ENCODE data around the gene ASIC4.

ASIC4 gene

DNA sequence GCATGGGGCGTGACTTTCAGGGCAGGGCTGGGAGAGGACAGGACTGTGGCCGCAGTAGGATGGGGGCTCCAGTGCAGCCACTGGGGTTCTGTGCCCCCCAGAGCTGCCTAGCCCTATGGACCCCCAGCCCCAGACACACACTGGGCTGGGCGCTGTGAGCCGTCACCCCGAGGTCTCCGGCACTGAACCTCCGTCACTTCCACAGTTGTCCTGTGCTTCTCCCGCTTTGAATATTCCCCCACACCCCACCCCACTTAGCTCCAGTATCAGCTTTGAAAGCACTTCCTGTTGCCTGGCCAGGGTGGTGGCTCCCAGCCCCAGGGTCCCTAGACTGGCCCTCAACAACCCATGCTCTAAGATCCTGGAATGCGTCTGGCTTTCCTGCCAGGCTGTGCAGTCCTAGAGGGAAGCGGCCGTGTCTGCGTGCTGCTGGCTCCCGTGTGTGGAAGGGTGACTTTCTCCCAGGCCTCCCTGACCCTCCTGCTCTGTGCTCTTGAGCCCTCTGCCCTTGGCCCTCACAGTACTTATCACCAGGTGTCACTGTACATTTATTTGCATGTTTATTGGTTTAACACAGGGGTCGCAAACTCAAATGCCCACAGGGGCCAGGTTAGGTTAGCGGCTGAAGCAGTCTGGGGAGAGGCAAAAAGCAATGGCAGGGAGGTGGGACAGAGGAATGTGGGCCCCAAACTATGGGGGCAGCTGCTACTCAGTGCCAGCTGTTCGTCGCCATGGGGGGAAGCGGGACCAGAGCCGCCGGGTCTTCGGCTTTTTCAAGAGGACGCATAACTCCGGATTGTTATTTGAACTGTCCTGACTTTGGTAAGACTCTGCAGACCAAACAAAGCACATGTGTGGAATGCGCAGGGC, 47.1 kb downstream of the ASIC4 start:
- peaks cover 47% of the 10 kb centered on the region for H3K4me1 ChIP-seq (ENCODE audit: insufficient read depth, low read length)
- H3K36me3 ChIP-seq (ENCODE audit: insufficient read depth, low read depth, low read length) = peaks cover 8% of the 10 kb centered on the region; the same call in 1 of the 2 replicates
- H3K4me3 ChIP-seq (ENCODE audit: low read length) = no peak overlapping the region
- no peaks in the 10 kb centered on the region for H3K27me3 ChIP-seq (ENCODE audit: insufficient read depth, low read length)
- H3K27ac ChIP-seq (ENCODE audit: low read length) = no peak overlapping the region
- H3K9me3 ChIP-seq (ENCODE audit: insufficient read depth, low read depth, low read length) = no peaks in the 10 kb centered on the region
- H3K9ac ChIP-seq (ENCODE audit: low read depth, low read length) = peak overlapping the region; percentile 45; the same call in 1 of the 2 replicates

DNA sequence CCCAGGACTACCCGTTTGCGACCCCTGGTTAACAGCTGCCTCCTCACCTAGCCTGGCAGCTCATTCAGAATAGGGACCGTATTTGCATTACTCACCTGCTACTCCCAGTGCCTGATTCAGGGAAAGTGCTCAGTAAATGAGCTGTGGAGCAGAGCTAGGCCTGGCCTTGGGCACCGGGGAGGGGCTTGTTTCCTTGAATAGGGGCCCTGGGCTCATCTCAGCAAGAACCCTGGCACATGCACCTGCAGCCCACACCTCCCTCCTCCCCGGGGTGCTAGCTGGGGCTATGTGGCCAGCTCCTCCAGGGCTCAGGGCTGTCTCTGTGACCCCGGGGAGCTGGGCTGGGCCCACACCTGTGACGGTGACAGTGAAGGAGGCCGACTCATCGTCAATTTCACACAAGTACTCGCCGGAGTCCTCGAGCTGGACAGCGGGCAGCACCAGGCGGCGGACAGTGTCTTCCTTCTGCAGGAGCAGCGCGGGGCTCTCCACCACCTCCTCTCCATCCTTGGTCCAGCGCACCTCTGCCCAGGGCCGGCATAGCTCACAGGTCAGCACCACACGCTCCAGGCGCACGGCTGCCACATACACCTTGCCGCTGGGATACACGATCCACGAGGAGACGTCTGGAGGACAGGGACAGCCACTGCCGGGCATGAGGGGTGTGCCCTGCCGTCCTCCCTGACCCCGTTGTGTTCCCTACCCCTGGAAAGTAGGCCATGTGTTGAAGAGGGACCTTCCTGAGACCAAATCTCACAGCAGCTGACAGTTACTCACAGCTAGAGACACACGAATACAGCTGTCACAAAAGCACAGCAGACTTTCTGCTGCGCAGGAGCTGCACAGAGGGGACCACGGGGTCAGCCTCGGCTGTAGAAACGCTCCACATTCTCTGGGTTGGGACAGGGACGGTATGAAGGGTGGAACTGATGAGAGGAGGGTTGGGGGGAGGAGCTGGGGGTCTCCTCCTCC, 48.1 kb downstream of the ASIC4 start:
- Histone ChIP-seq H3K27me3 (ENCODE audit: insufficient read depth, low read length) (no peaks in the 10 kb centered on the region), H3K27ac (ENCODE audit: low read length) (no peak overlapping the region)

DNA sequence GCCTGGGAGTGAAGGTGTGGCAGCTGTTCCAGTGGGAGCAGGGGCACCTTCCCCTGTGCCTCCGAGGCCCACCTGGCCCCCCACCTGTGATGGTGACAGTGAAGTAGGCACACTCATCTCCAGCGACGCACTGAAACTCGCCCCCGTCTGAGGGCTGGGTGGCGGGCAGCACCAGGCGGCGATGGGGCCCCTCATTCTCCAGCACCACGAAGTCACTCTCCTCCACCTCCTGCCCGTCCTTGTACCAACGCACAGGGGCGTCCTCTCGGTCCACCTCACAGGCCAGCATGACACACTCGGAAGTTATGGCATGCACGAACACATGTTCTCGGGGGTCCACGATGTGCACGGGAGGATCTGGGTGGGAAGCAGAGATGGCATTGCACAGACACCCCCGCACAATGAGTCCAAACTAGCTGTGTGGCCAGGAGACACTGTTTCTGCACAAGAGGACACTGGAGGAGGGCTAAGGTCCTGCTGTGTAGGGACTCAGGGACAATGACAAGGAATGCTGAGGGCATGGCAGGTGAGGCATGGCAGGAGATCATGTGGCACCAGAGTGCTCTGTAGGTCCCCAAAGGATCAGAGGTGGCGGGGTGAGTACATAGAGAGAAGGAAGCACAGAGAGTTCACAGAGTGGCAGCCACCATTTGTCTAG, 49.1 kb downstream of the ASIC4 start:
- peaks cover 17% of the 10 kb centered on the region; the same call in 1 of the 2 replicates for H3K36me3 ChIP-seq (ENCODE audit: insufficient read depth, low read depth, low read length)
- H3K9ac ChIP-seq (ENCODE audit: low read depth, low read length) = no peak overlapping the region
- H3K4me1 ChIP-seq (ENCODE audit: insufficient read depth, low read length) = peaks cover 50% of the 10 kb centered on the region
- H3K4me3 ChIP-seq (ENCODE audit: low read length) = no peak overlapping the region
- no peaks in the 10 kb centered on the region for H3K27me3 ChIP-seq (ENCODE audit: insufficient read depth, low read length)
- H3K27ac ChIP-seq (ENCODE audit: low read length) = no peak overlapping the region
- H3K9me3 ChIP-seq (ENCODE audit: insufficient read depth, low read depth, low read length) = no peaks in the 10 kb centered on the region

More for the DNA sequence above, 48.1 kb downstream of the ASIC4 start:
- H3K9ac ChIP-seq (ENCODE audit: low read depth, low read length) = peak overlapping the region; percentile 45; the same call in 1 of the 2 replicates
- no peak overlapping the region for H3K4me3 ChIP-seq (ENCODE audit: low read length)
- H3K36me3 ChIP-seq (ENCODE audit: insufficient read depth, low read depth, low read length) = peaks cover 13% of the 10 kb centered on the region; the same call in 1 of the 2 replicates
- H3K4me1 ChIP-seq (ENCODE audit: insufficient read depth, low read length) = peaks cover 50% of the 10 kb centered on the region
- H3K9me3 ChIP-seq (ENCODE audit: insufficient read depth, low read depth, low read length) = no peaks in the 10 kb centered on the region

DNA sequence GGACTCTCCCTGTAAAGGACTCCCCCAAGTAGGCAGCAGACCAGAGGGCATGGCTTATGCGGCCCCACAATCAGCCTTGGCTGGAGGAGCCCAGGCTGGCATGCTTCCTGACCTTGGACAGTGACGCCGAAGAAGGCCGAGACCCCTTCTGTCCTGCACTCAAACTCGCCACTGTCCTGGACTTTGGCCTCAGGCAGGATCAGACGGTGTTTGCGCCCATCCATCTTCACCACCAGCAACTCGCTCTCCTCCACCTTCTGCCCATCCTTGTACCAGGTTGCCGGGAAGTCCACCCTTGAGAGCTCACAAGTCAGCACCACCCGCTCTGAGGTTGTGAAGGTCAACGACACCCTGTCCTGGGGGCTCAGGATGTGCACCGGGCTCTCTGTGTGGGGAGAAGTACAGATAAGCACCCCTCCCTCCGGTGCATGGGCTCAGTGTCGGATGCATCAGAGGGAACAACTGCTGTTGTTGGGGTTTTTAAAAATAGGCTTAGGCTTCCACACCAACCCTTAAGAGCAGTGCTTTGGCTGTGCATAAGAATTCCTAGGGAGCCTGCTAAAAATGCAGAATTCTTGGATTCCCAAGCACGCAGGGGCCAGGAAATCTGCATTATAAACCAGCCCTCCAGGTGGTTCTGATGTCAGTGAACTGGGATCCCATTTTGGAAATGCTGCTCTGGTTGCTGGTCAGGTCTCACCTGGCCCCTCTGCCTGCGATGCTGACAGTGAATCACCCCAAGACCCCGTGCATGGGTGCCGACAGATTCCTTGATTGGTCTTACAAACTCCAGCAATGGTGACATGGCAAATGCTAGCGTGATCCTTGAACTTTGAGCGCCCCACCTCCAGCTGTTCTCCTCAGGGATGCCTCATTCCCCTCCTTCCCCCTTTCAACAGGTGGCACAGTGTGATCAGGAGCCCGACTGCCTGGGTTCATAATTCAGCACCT, 51.1 kb downstream of the ASIC4 start:
- H3K4me3 ChIP-seq (ENCODE audit: low read length) = peak overlapping the region; percentile 57
- no peaks in the 10 kb centered on the region for H3K9me3 ChIP-seq (ENCODE audit: insufficient read depth, low read depth, low read length)
- H3K36me3 ChIP-seq (ENCODE audit: insufficient read depth, low read depth, low read length) = peaks cover 24% of the 10 kb centered on the region; the same call in 1 of the 2 replicates
- H3K27me3 ChIP-seq (ENCODE audit: insufficient read depth, low read length) = peaks cover 14% of the 10 kb centered on the region
- H3K4me1 ChIP-seq (ENCODE audit: insufficient read depth, low read length) = peaks cover 43% of the 10 kb centered on the region
- H3K27ac ChIP-seq (ENCODE audit: low read length) = peak overlapping the region; percentile 97
- peak overlapping the region; percentile 81; the same call in 1 of the 2 replicates for H3K9ac ChIP-seq (ENCODE audit: low read depth, low read length)

DNA sequence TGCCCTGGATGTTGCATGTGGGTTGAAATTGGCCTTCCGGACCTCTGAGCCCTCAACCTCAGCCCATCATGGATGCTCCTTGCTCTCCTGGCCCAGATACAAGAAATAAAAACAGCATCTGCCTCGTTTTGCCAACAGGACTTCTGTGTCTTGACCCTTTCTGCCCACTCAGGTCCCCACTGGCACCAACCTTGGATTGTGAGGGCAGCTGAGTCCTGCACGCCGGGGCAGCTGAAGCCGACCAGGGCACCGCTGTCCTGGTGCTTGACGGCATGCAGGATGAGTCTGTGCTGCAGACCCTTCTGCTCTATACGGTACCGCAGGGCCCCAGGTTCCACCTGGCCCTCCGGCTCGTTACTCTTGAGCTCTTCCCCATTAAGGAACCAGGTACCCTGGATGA, 52.4 kb downstream of the ASIC4 start:
- no peaks in the 10 kb centered on the region for H3K9me3 ChIP-seq (ENCODE audit: insufficient read depth, low read depth, low read length)
- peaks cover 34% of the 10 kb centered on the region for H3K4me1 ChIP-seq (ENCODE audit: insufficient read depth, low read length)
- H3K36me3 ChIP-seq (ENCODE audit: insufficient read depth, low read depth, low read length) = peaks cover 24% of the 10 kb centered on the region; the same call in 1 of the 2 replicates
- H3K27me3 ChIP-seq (ENCODE audit: insufficient read depth, low read length) = peaks cover 16% of the 10 kb centered on the region
- no peak overlapping the region for H3K27ac ChIP-seq (ENCODE audit: low read length)
- no peak overlapping the region for H3K9ac ChIP-seq (ENCODE audit: low read depth, low read length)
- no peak overlapping the region for H3K4me3 ChIP-seq (ENCODE audit: low read length)

DNA sequence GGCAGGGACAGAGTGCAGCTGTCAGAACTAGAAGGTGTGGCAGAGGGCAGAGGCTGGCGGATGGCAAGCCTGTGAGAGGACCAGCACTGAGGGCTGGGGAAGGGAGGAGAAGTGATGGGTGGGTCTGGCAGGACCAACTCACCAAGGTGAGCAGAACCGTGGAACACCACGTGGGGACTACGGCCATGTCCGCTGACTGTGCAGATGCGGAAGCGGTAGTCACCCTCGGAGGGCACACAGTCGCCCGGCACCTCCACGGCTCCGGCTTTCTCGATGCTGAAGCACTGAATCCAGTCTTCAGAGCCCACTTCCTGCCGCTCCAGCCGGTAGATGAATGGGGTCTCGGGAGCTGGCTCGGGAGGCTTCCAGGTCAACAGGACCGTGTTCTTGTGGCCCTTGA, 52.8 kb downstream of the ASIC4 start:
- no peaks in the 10 kb centered on the region for H3K9me3 ChIP-seq (ENCODE audit: insufficient read depth, low read depth, low read length)
- no peak overlapping the region for H3K4me3 ChIP-seq (ENCODE audit: low read length)
- H3K27ac ChIP-seq (ENCODE audit: low read length) = no peak overlapping the region
- peaks cover 34% of the 10 kb centered on the region for H3K4me1 ChIP-seq (ENCODE audit: insufficient read depth, low read length)
- peaks cover 16% of the 10 kb centered on the region for H3K27me3 ChIP-seq (ENCODE audit: insufficient read depth, low read length)
- peaks cover 24% of the 10 kb centered on the region; the same call in 1 of the 2 replicates for H3K36me3 ChIP-seq (ENCODE audit: insufficient read depth, low read depth, low read length)
- no peak overlapping the region for H3K9ac ChIP-seq (ENCODE audit: low read depth, low read length)

DNA sequence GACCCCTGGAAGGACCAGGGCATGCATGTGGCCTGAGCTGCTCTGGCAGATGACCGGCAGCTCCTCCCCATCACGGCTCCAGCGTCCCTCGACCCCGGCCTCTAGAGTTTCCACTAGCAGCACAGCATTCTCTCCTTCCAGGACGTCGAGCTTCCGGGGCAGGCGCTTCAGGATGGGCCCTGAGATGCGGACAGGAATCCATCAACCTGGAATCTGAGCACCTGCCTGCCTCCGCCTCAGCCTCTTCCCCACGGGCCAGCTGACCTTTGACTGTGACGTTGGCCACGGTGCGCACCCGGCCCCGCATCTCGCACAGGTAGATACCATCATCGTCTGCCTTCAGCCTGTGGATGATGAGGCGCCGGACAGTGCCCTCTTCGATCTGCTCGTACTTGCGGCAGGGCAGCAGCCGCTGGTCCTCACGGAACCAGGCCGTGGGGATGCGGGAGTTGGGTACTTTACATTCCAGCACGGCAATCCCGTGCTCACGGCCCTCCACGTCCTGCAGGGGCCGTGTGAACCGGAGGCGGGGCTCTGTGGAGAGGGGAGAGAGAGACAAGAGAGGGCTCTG, 53.6 kb downstream of the ASIC4 start:
- Histone ChIP-seq H3K27me3 (ENCODE audit: insufficient read depth, low read length) (peaks cover 16% of the 10 kb centered on the region), H3K9ac (ENCODE audit: low read depth, low read length) (no peak overlapping the region), H3K9me3 (ENCODE audit: insufficient read depth, low read depth, low read length) (no peaks in the 10 kb centered on the region), H3K4me3 (ENCODE audit: low read length) (no peak overlapping the region), H3K4me1 (ENCODE audit: insufficient read depth, low read length) (peaks cover 30% of the 10 kb centered on the region; the same call in 1 of the 2 replicates), H3K36me3 (ENCODE audit: insufficient read depth, low read depth, low read length) (peaks cover 19% of the 10 kb centered on the region; the same call in 1 of the 2 replicates), H3K27ac (ENCODE audit: low read length) (no peak overlapping the region)

DNA sequence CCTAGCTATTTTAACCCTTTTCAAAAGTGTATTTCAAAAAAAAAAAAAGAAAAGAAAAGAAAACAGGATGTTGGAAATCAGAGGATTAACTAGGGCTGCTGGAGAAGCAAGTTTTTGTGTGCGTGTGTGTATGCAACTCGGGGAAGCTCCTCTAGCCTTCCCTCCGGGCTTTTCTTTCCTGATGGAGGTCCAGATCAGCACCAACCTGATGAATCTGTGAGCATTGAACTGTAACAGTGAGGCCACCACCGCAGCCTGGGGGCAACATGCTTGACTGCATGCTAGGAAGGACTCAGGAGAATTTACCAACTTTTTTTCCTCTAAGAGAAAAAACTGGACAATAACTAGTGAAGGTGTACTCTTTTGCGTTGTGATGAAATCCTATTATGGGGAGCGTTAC, 54.8 kb downstream of the ASIC4 start:
- Histone ChIP-seq H3K27ac (ENCODE audit: low read length) (no peak overlapping the region), H3K4me1 (ENCODE audit: insufficient read depth, low read length) (peaks cover 30% of the 10 kb centered on the region; the same call in 1 of the 2 replicates), H3K4me3 (ENCODE audit: low read length) (no peak overlapping the region), H3K9ac (ENCODE audit: low read depth, low read length) (no peak overlapping the region), H3K36me3 (ENCODE audit: insufficient read depth, low read depth, low read length) (peaks cover 16% of the 10 kb centered on the region; the same call in 1 of the 2 replicates), H3K27me3 (ENCODE audit: insufficient read depth, low read length) (peaks cover 16% of the 10 kb centered on the region), H3K9me3 (ENCODE audit: insufficient read depth, low read depth, low read length) (no peaks in the 10 kb centered on the region)

DNA sequence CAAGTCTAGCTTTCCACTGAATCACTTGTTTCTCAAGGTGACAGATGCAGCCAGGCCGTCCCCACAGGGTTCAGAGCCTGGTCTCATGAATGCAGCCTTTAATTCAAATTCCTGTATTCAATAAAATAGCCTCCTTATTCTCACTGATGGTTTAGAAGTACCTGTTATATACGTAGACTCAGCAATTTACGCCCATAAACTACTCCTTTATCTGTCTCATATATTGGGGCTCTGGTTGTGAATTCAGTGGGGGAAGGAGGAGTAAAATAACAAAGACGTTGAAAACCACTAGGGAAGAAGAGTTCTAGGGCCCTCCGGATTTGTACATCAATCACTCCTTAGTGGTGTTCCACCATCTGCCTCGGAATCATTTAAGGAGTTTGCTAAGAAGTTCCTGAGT, 55.4 kb downstream of the ASIC4 start:
- Histone ChIP-seq H3K4me3 (ENCODE audit: low read length) (peak overlapping the region; percentile 68; the same call in 1 of the 2 replicates), H3K36me3 (ENCODE audit: insufficient read depth, low read depth, low read length) (peaks cover 16% of the 10 kb centered on the region; the same call in 1 of the 2 replicates), H3K9ac (ENCODE audit: low read depth, low read length) (no peak overlapping the region; the same call in 1 of the 2 replicates), H3K27me3 (ENCODE audit: insufficient read depth, low read length) (peaks cover 16% of the 10 kb centered on the region), H3K4me1 (ENCODE audit: insufficient read depth, low read length) (peaks cover 26% of the 10 kb centered on the region; the same call in 1 of the 2 replicates), H3K27ac (ENCODE audit: low read length) (no peak overlapping the region), H3K9me3 (ENCODE audit: insufficient read depth, low read depth, low read length) (no peaks in the 10 kb centered on the region)
